HepG2 (cell line): Measurements from ENCODE around the gene CDC42EP4. TPM values are rescaled to one million over a fixed set of nuclear protein-coding genes. Genes with fewer than 3 reads are reported as not detected.

ENCODE experiments used
- AHR ChIP-seq: IDR thresholded peaks from 2 replicates; pipeline ENCODE4 v1.6.1; 2018; ENCODE audit warnings: missing genetic modification reagents, missing compliant biosample characterization
- CAMTA2 ChIP-seq: sonication (generic); formaldehyde crosslinking; IDR thresholded peaks from 2 replicates; pipeline ENCODE4 v1.4.0; 2020; ENCODE audit warnings: mild to moderate bottlenecking, missing genetic modification reagents, borderline replicate concordance
- CBFB ChIP-seq: sonication (generic); formaldehyde crosslinking; IDR thresholded peaks from 2 replicates; pipeline ENCODE4 v1.4.0; 2020; ENCODE audit warnings: missing genetic modification reagents
- DMAP1 ChIP-seq: IDR thresholded peaks from 2 replicates; pipeline ENCODE4 v1.6.1; 2016
- FOXK1 ChIP-seq: sonication (generic); formaldehyde crosslinking; IDR thresholded peaks from 2 replicates; pipeline ENCODE4 v1.4.0; 2020; ENCODE audit warnings: low read depth, missing genetic modification reagents, borderline replicate concordance
- GATAD2A ChIP-seq: IDR thresholded peaks from 2 replicates; pipeline ENCODE4 v1.6.1; 2016
- GZF1 ChIP-seq: sonication (generic); formaldehyde crosslinking; IDR thresholded peaks from 2 replicates; pipeline ENCODE4 v1.5.1; 2020; ENCODE audit warnings: mild to moderate bottlenecking, missing genetic modification reagents
- PRPF4 ChIP-seq: fragments of 200-400 bp; formaldehyde crosslinking; IDR thresholded peaks from 2 replicates; pipeline ENCODE4 v1.6.1; 2016; ENCODE audit warnings: low read length, low read depth; ENCODE audit not compliant: poor library complexity, severe bottlenecking
- RNF2 ChIP-seq: fragments of 450-650 bp; conservative IDR thresholded peaks from 2 replicates; pipeline ENCODE4 v1.6.1; 2016; ENCODE audit warnings: low read depth
- SOX13 ChIP-seq, 3 experiments: fragments of 450-650 bp in 1 of 3; sonication (generic) in 1 of 3; formaldehyde crosslinking in 1 of 3; IDR thresholded peaks in 2 of 3; conservative IDR thresholded peaks in 1 of 3; 2 replicates each; pipeline versions ENCODE4 v1.5.0 to v1.6.1; 2016 to 2020; ENCODE audit warnings: antibody characterized with exemption in 1 of 3, mild to moderate bottlenecking in 1 of 3, missing compliant biosample characterization in 1 of 3, missing genetic modification reagents in 1 of 3, moderate library complexity in 1 of 3
- XBP1 ChIP-seq: sonication (generic); formaldehyde crosslinking; IDR thresholded peaks from 2 replicates; pipeline ENCODE4 v1.5.0; 2020; ENCODE audit warnings: missing genetic modification reagents
- ZNF136 ChIP-seq: sonication (generic); formaldehyde crosslinking; IDR thresholded peaks from 2 replicates; pipeline ENCODE4 v1.8.1; 2022; ENCODE audit warnings: low read depth, mild to moderate bottlenecking, moderate library complexity, missing genetic modification reagents
- ZNF205 ChIP-seq: IDR thresholded peaks from 2 replicates; pipeline ENCODE4 v1.6.1; 2018; ENCODE audit warnings: missing biosample characterization, missing genetic modification reagents
- ZNF230 ChIP-seq: sonication (generic); formaldehyde crosslinking; IDR thresholded peaks from 2 replicates; pipeline ENCODE4 v1.4.0; 2020; ENCODE audit warnings: mild to moderate bottlenecking, missing genetic modification reagents
- ZNF615 ChIP-seq: sonication (generic); formaldehyde crosslinking; IDR thresholded peaks from 2 replicates; pipeline ENCODE4 v1.5.0; 2020; ENCODE audit warnings: mild to moderate bottlenecking, missing genetic modification reagents, borderline replicate concordance
- ZNF674 ChIP-seq: sonication (generic); formaldehyde crosslinking; IDR thresholded peaks from 2 replicates; pipeline ENCODE4 v1.5.0; 2020; ENCODE audit warnings: low read depth, mild to moderate bottlenecking, missing genetic modification reagents
- ZNF839 ChIP-seq: sonication (generic); formaldehyde crosslinking; IDR thresholded peaks from 2 replicates; pipeline ENCODE4 v1.4.0; 2020; ENCODE audit warnings: missing genetic modification reagents, mild to moderate bottlenecking, borderline replicate concordance
- polyA plus RNA-seq, 8 experiments: library from polyadenylated mRNA; depleted of rRNA in 3 of 8; stranded (reverse) in 7 of 8; unstranded in 1 of 8; fragments of >200 nt; fragmentation: Illumina TruSeq in 4 of 8; extraction: Trizol in 4 of 8; gene quantifications; 2 replicates each; pipeline versions ENCODE4 v1.2.1 to v1.2.3, GENCODE V29; 2011 to 2016; ENCODE audit warnings: low read depth in 4 of 8, missing spikeins in 1 of 8, mixed read lengths in 1 of 8; ENCODE audit not compliant: insufficient read depth in 1 of 8
- total RNA-seq, 5 experiments: library from RNA; depleted of rRNA; stranded (reverse); fragments of >200 nt; fragmentation: Illumina TruSeq; extraction: Trizol; gene quantifications; 2 replicates each; pipeline ENCODE4 v1.2.3, GENCODE V29; 2016; ENCODE audit warnings: low read depth in 1 of 5
- TF ChIP-seq, protein P1 (sequence below): IDR thresholded peaks from 2 replicates; pipeline ENCODE4 v1.4.0; 2020; ENCODE audit warnings: mild to moderate bottlenecking, missing genetic modification reagents
- TF ChIP-seq, protein P2 (sequence below): sonication (generic); formaldehyde crosslinking; IDR thresholded peaks from 2 replicates; pipeline ENCODE4 v1.8.0; 2022; ENCODE audit warnings: missing genetic modification reagents, mild to moderate bottlenecking, moderate library complexity, borderline replicate concordance
- TF ChIP-seq, protein P3 (sequence below): sonication (generic); formaldehyde crosslinking; IDR thresholded peaks from 2 replicates; pipeline ENCODE4 v1.4.0; 2020; ENCODE audit warnings: mild to moderate bottlenecking, missing genetic modification reagents

CDC42EP4 gene
- total and polyA plus RNA-seq, 2 of the 13 experiments (the other 11 are each of a cell fraction or from before 2014, with no cell fraction given): 19.0 to 54.0 TPM

DNA sequence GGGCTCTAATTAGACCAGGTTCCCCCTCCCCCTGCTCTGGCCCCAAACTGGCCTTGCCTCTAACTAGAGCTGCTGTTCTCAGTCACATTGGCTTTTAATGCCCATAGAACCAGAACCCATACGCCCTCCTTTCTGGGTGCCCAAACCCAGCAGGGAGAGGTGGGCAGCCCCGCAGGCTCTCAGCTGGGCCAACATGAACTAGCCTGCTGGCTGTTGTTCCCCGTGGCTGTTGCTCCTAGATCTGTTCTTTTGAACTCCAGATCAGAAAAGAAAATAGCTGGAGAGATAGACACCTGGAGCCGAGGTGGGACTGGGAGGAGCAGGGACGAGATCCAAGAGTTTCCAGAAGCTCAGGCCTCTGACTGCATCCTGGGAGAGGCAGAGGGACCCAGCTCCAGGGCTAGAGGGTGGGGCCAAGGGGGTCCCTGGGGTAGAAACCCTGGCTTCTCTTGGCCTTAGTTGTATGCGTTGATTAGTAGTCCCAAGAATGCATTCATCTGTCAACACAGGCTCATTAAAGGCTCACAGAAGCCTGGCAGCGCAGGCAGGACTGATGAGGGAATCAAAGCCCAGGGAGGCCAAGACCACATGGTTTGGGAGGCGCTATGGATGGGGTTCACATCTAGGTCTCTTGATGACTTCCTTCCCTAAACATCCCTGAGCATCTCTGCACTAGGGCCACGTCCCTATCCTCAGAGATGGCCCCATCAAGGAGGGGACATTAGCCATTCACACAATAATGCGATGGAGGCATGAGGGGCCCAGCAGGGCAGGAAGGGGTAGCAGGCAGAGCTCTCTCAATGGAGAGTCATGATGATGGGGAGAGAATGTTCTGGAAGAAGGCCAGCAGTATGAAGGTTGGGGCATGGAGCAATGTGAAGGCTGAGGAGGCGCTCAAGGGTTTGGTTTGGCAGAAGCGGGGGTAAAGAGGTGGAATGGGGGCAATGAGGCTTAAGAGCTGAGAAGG, 48.8 kb downstream of the CDC42EP4 start (continued):
- TF ChIP-seq, protein P1, sequence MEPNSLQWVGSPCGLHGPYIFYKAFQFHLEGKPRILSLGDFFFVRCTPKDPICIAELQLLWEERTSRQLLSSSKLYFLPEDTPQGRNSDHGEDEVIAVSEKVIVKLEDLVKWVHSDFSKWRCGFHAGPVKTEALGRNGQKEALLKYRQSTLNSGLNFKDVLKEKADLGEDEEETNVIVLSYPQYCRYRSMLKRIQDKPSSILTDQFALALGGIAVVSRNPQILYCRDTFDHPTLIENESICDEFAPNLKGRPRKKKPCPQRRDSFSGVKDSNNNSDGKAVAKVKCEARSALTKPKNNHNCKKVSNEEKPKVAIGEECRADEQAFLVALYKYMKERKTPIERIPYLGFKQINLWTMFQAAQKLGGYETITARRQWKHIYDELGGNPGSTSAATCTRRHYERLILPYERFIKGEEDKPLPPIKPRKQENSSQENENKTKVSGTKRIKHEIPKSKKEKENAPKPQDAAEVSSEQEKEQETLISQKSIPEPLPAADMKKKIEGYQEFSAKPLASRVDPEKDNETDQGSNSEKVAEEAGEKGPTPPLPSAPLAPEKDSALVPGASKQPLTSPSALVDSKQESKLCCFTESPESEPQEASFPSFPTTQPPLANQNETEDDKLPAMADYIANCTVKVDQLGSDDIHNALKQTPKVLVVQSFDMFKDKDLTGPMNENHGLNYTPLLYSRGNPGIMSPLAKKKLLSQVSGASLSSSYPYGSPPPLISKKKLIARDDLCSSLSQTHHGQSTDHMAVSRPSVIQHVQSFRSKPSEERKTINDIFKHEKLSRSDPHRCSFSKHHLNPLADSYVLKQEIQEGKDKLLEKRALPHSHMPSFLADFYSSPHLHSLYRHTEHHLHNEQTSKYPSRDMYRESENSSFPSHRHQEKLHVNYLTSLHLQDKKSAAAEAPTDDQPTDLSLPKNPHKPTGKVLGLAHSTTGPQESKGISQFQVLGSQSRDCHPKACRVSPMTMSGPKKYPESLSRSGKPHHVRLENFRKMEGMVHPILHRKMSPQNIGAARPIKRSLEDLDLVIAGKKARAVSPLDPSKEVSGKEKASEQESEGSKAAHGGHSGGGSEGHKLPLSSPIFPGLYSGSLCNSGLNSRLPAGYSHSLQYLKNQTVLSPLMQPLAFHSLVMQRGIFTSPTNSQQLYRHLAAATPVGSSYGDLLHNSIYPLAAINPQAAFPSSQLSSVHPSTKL (CRISPR knock-in tag): no peak
- TF ChIP-seq ZNF839 (no peak), ZNF205 (CRISPR knock-in tag) (no peak), SOX13 (IDR thresholded peaks at IDR 0.05) (no peak), SOX13 (CRISPR knock-in tag; conservative IDR thresholded peaks at IDR 0.05 in 1 of 2, IDR thresholded peaks at IDR 0.05 in 1 of 2) (no peak), ZNF615 (no peak), ZNF674 (CRISPR knock-in tag) (no peak), AHR (CRISPR knock-in tag) (no peak), CBFB (CRISPR knock-in tag) (no peak), XBP1 (CRISPR knock-in tag) (no peak), CAMTA2 (CRISPR knock-in tag) (no peak), DMAP1 (CRISPR knock-in tag) (no peak), GZF1 (CRISPR knock-in tag) (no peak), ZNF136 (CRISPR knock-in tag) (no peak), FOXK1 (CRISPR knock-in tag) (0 out of 2 replicates have a peak, but pooled peaks have one; percentile 14), RNF2 (no peak), PRPF4 (no peak), GATAD2A (CRISPR knock-in tag) (0 out of 2 replicates have a peak, but pooled peaks have one; percentile 3), ZNF230 (CRISPR knock-in tag) (no peak)
- TF ChIP-seq, protein P2, sequence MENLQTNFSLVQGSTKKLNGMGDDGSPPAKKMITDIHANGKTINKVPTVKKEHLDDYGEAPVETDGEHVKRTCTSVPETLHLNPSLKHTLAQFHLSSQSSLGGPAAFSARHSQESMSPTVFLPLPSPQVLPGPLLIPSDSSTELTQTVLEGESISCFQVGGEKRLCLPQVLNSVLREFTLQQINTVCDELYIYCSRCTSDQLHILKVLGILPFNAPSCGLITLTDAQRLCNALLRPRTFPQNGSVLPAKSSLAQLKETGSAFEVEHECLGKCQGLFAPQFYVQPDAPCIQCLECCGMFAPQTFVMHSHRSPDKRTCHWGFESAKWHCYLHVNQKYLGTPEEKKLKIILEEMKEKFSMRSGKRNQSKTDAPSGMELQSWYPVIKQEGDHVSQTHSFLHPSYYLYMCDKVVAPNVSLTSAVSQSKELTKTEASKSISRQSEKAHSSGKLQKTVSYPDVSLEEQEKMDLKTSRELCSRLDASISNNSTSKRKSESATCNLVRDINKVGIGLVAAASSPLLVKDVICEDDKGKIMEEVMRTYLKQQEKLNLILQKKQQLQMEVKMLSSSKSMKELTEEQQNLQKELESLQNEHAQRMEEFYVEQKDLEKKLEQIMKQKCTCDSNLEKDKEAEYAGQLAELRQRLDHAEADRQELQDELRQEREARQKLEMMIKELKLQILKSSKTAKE (CRISPR knock-in tag): peak; percentile 15; the same call in 1 of the 2 replicates
- TF ChIP-seq, protein P3, sequence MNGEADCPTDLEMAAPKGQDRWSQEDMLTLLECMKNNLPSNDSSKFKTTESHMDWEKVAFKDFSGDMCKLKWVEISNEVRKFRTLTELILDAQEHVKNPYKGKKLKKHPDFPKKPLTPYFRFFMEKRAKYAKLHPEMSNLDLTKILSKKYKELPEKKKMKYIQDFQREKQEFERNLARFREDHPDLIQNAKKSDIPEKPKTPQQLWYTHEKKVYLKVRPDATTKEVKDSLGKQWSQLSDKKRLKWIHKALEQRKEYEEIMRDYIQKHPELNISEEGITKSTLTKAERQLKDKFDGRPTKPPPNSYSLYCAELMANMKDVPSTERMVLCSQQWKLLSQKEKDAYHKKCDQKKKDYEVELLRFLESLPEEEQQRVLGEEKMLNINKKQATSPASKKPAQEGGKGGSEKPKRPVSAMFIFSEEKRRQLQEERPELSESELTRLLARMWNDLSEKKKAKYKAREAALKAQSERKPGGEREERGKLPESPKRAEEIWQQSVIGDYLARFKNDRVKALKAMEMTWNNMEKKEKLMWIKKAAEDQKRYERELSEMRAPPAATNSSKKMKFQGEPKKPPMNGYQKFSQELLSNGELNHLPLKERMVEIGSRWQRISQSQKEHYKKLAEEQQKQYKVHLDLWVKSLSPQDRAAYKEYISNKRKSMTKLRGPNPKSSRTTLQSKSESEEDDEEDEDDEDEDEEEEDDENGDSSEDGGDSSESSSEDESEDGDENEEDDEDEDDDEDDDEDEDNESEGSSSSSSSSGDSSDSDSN (CRISPR knock-in tag): no peak
